Measurements from ENCODE around the gene NRXN3.
"Not testable (repeated sequence)": the region's sequence is repeated elsewhere in the genome, so short reads cannot be mapped to it uniquely, and the experiment has no call there.

NRXN3 gene

DNA sequence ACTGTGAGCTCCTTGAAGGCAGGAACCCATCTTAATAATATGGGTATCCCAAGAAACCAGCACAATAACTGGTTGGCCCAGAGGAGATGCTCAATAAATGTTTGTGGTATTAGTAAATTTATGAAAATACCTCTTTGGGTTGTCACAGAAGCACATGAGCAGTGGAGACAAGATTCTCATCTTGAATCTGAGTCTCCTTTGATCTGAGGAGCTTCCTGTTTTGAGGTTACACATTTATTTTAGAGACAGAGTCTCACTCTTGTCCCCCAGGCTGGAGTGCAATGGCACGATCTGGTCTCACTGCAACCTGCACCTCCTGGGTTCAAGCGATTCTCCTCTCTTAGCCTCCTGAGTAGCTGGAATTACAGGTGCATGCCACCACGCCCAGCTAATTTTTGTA, 247.4 kb downstream of the NRXN3 start:
- DNase-seq, result no peak

- no peak for DNase-seq
Measured at GRCh38 chr14:78424311-78424710, 254.1 kb downstream of the NRXN3 start.

GRCh38 chr14:78425330-78425729, 255.2 kb downstream of the NRXN3 start:
- no peak for DNase-seq

DNA sequence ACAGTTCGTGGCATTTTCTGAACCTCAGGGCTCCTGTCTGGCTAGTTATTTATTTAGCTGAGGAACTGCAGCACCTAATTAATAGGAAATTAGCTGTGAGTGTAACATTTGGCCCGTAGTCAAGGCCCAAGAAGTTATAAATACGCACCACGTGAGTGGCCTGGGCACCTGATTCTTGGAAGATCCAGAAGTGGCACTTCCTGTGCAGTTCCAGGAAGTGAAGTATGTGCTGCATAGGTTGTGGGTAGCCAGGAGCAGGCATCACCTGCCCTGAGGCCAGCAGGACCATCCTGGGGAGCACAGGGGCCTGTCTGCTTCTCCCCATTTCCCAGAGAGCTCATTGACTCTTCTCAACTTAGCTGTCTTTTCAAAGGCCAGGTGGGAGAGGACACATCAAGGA, 255.6 kb downstream of the NRXN3 start:
- no peak for DNase-seq

GRCh38 chr14:78432046-78432445, 261.9 kb downstream of the NRXN3 start:
- DNase-seq, result no peak

DNA sequence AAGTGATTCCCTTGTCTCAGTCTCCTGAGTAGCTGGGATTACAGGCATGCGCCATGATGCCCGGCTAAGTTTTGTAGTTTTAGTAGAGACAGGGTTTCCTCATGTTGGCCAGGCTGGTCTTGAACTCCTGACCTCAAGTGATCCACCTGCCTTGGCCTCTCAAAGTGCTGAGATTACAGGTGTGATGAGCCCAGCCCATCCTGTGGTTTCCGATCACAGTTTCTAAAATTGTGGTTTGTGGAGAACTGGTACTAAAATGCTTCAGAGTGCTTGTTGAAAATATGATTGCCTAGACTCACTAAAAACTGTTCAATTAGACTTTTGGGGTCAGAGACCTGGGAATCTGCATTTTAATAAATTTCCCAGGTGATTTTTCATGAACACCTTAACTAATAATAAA, 267.3 kb downstream of the NRXN3 start:
- not testable (repeated sequence) for DNase-seq

DNA sequence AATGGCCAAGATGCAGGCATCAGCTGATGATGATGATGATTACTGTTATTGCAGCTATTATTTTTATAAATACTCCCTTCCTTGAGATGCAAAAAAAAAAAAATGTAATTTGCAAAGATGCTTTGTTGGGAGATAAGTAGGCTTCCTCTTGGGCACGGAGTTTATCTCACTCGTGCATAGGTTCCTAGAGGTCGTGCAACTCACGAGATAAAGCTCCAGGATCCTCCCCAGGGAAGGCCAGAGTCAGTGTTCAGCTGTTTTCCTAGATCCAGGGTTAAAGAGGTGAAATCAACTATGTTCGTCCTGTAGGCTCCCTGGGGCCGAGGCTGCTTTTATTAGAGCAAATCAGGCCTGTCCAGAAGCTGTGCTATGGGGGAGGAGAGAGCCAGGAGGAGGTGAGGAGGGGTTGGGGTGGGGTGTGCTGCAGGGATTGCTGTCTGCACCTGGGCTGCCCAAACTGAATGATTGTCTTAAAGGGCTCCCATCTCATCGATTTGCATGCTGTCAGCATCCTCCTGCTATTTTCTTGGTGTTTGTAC, 270.3 kb downstream of the NRXN3 start:
- DNase-seq, result no peak

DNA sequence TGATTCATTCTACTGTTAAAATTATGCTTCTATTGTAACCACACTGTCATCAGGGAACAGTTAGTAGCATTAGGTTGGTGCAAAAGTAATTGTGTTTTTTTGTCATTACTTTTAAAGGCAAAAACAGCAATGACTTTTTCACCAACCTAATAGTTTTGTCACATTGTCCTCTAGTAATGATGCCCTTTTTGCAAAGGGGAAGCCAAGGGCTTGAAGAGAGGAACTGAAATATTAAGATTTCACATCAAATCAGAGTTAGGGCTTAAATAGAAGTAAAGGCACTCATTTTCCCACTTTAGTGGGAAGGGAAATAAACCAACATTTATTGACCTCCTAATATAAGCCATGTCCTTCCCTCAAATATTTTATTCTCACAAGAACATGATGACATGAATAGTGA, 273.7 kb downstream of the NRXN3 start:
- DNase-seq, result no peak

DNA sequence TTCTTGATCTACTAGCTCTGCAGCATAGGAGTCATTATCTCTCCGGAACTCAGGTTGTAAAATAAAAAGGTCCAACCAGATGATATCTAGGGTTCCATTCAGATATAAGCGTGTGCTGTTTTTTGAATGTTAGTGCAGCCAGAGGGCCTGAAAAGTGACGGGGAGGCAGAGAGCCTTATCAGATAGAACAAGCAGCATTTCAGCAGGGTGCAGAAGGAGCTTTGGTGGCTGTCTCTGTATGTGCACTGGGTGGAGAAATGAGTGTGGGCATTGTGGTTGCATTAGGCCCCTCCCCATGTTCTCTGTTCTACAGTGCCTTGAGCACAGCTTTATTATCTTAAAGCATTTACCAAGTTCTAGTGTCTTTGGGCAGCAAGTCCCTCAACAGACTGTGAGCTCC, 275.1 kb downstream of the NRXN3 start:
- no peak for DNase-seq

- no peak for DNase-seq
Measured at GRCh38 chr14:78446807-78447206, 276.6 kb downstream of the NRXN3 start.

- peak; percentile 56 for DNase-seq
Measured at GRCh38 chr14:78448164-78449094, 278.3 kb downstream of the NRXN3 start.

DNA sequence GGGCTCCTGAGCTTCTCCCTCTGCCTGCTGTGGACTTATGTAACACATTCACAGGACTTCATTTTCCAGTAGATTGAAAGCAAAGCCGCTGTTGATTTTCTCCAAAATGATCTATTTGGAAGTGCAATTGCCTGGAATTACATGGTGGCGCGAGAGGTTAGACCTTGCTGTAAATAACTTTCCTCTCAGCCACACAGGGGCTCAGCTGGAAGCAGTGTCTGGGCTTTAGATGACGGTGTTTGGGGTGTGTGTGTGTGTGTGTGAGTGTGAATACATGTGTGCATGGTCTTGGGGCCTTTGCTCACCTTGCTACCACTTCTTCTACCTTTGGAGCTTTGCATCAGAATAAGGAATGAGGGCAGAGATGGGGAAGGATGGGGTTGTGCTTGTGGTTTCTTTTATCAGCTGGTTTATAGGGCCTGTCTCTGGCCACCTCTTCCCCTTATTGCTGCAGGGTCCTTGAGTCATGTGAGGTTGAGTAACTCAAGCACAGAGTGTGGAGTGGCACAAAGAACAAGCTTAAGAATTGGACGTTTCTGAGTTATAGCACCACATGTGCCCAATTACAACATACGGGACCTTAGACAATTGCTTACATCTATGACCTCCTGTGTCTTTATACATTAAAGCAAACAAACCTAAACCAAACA, 280.6 kb downstream of the NRXN3 start:
- no peak for DNase-seq

DNA sequence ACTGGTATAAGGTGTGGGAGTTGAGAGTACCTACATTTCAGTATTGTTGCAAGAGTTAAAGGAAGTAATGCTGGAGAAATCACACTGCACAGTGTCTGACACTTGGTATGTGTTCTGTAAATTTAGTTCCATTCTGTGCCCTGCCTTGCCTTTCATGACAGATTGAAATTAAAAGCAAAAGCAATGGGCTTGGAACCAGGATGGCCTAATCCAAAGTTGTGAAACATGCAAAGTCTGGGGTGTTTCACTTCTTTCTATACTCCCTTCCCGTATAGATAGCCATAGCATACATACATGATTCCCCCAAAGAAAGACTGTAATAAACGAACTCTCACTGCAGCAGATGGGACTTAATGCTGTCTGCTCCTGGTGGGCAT, 281.1 kb downstream of the NRXN3 start:
- no peak for DNase-seq

- no peak for DNase-seq
Measured at GRCh38 chr14:78455896-78456435, 285.8 kb downstream of the NRXN3 start.

- DNase-seq, result no peak
Measured at GRCh38 chr14:78469947-78470346, 299.8 kb downstream of the NRXN3 start.

- DNase-seq, result no peak
Measured at GRCh38 chr14:78479127-78479780, 309.1 kb downstream of the NRXN3 start.

DNA sequence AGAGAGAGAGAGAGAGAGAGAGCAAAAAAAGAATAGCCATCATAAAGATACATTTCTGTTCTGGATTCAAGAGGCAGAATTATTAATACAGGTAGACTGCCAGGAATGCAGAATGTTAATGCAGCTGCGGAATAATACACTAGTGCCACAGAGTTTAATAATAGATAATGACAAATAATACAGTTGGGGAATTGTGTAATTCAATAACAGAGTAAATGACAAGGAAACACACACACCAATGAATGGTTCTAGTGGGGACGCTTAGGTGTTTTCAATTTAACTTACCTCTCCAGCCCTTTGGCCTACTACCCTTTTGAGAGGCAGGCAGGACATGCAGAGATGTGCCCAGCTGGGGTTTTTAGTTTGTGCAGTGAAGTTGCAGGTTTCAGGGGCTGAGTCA, 313.9 kb downstream of the NRXN3 start:
- no peak for DNase-seq

GRCh38 chr14:78486081-78486480, 315.9 kb downstream of the NRXN3 start:
- no peak for DNase-seq

DNA sequence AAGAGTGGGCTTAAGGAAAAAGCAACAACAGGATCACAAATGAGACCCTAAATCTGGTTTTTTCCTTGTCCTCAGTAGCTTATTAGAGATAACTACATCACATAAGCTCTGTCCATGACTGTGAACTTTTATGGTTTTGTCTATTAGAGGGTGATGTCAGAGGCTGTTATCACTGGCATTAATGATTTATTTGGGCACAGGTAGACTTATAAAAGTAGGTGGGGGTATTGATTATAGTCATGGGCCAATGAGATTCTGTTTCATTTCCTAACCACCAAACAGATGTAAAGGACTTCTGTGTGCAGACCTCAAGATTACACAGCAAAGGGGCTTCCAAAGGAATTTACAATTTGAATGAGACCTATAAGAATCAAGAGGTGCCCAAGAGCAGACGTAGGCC, 316.4 kb downstream of the NRXN3 start:
- no peak for DNase-seq

DNA sequence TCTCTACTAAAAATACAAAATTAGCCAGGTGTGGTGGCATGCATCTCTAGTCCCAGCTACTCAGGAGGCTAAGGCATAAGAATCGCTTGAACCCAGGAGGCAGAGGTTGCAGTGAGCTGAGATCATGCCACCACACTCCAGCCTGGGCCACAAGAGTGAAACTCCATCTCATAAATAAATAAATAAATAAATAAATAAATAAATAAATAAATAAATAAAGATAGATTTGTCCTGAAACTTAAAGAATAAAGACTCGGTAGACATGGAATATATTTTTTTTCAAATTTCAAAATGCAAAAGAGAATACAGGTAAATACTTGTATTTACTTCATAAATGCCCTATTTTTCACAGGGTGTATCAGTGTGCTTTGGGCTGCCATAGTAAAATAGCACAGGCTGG, 317.4 kb downstream of the NRXN3 start:
- not testable (repeated sequence) for DNase-seq

GRCh38 chr14:78488938-78489337, 318.8 kb downstream of the NRXN3 start:
- DNase-seq, result no peak

DNA sequence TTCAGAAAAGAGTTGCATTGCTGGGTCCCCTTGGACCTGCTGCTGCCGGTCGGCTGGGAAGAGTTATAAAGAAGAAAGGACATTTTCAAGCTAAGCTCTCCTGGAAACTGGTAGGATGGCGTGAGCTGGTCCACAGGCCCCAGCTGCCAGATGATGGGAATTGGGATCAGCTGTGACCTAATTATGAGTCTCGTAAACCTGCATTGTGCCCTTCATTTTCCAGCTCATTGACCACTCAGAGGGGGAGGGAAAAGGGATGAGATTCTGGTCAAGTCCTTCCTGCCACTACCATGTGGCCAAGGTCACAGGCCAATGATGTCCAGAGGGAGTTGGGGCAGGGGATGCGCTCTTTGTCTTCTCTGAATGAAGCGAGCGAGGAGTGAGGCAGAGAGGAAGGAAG, 320.9 kb downstream of the NRXN3 start:
- no peak for DNase-seq

DNA sequence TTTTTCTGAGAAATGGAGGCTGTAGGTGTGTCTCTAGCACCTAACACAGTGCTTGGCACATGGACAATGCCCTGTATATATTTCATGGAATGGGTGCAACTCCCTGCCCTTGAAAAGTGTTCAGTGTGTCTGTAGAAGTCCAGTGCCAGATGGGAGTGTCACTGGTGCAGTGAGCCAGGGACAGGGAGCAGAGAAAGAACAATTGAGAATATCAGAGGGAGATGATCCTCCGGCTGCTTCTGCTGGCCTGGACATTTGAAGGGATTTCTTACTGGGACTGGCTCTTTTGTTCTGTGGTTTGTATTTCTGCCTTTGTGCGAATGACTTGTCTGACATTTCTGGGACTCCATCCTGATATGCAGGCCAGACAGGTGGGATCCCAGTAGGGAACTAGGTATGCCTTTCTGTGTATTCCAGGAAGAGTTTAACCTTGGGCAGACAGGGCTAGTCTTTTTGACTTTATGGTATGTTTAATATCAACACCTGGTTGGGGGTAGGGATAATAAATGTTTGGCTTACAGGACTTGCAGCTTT, 328.0 kb downstream of the NRXN3 start:
- no peak for DNase-seq
